Measurements from ENCODE around the gene RALA.
A peak's percentile ranks its signal among the peaks of the same experiment; 100 is the strongest.
"Not testable (repeated sequence)": the region's sequence is repeated elsewhere in the genome, so short reads cannot be mapped to it uniquely, and the experiment has no call there.

RALA gene

DNA sequence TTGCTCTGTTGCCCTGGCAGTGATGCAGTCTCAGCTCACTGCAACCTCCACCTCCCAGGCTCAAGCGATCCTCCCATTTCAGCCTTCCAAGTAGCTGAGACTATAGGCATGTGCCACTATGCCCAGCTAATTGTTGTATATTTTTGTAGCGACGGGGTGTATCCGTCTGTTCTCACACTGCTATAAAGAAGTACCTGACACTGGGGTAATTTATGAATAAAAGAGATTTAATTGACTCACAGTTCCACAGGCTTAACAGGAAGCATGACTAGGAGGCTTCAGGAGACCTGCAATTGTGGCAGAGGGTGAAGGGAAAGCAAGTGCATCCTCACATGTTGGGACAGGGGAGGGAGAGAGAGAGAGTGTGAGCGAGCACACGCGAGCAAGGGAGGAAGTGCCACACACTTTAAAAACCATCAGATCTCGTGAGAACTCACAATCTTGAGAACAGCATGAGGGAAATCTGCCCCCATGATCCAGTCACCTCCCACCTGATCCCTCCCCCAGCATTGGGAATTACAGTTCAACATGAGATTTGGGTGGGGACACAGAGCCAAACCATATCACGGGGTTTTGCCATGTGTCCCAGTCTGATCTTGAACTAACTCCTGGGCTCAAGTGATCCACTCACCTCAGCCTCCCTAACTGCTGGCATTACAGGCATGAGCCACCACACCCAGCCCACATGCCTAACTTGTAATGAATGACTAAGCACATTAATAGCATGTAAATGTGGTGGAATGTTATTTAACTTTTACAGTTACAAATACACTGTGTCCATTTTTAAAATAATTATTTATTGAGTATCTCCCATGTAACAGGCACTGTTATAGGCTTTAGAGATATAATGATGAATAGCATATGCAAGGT, 65.5 kb downstream of the RALA start:
- DNase-seq: no peak

DNA sequence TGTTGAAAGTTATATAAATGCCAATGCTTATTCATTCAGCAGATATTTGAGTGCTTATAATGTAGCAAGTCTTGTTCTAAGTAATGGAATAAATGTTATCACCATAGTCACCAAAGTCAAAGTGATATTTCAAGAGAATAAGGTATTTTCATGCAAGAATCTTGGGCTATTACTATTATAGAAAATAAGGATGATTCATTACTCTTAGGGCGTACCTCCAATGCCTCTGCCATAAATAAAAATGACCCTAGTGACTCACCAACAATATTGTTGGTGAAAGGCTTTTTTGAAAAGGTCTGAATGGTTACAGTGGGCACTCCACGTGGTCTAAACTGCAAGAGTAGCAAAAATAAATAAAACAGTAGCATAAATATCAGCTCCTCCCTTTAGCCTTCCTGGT, 68.4 kb downstream of the RALA start:
- no peak for DNase-seq

DNA sequence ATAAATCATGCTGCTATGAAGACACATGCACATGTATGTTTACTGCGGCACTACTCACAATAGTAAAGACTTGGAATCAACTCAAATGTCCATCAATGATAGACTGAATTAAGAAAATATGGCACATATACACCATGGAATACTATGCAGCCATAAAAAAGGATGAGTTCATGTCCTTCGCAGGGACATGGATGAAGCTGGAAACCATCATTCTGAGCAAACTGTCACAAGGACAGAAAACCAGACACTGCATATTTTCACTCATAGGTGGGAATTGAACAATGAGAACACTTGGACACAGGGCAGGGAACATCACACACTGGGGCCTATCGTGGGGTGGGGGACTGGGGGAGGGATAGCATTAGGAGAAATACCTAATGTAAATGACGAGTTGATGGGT, 69.7 kb downstream of the RALA start:
- DNase-seq: not testable (repeated sequence)

DNA sequence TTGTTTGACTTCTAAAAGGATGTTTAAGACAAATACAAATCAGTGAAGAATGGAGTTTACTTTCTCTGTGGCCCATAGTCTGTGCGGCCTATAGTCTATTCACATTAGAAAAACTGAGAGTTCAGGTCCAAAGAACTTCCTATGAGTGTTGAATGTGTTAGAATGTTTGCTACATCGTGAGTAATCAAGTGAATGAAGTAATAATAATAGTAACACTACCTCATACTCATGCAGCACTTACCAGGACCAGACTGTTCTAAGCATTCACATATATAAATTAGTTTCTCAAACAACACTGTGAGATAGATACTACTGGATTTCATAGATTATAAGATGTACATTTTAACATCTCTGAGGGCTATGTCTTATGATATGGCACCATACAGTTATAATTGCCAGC, 70.4 kb downstream of the RALA start:
- no peak for DNase-seq

DNA sequence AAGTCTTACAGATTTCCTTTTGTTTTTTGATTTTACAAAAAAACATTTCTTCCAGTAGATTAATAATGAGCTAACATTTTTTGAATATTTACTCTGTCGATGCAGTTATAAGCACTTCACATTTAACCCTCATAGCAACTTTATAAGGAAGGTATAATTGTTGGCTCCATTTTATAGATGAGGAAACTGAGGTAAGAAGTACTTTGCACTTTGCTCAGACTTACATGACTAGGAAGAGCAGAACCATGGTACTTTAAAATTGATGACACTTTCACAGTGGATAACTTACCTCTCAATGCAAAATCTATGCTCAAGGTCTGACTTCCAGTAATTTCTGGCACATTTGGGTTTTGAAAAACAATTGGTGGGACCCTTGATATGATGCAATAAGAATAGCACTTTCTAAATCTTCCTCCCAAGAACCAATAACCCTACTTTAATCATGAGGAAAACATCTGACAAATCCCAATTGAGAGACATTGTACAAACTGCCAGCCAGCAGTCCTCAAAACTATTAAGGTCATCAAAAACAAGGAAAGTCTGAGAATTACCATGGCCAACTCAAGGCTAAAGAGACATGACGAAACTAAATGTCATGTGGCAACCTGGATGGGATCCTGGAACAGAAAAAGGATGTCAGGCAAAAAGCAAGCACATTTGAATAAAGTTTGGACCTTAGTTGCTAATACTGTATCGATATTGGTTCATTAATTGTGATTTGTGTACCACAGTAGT, 72.6 kb downstream of the RALA start:
- DNase-seq: no peak

DNA sequence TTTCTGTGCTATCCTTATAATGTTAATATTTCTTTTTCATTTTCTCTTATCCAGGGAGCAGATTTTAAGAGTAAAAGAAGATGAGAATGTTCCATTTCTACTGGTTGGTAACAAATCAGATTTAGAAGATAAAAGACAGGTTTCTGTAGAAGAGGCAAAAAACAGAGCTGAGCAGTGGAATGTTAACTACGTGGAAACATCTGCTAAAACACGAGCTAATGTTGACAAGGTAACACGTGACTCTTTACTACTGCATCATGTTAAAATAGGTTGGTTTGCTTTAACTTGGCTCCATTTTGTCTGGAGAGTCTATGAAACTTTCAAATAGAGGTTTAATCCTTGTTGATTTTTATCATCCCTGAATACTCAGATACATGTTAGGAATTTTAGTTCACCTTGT, 73.3 kb downstream of the RALA start:
- DNase-seq: no peak

DNA sequence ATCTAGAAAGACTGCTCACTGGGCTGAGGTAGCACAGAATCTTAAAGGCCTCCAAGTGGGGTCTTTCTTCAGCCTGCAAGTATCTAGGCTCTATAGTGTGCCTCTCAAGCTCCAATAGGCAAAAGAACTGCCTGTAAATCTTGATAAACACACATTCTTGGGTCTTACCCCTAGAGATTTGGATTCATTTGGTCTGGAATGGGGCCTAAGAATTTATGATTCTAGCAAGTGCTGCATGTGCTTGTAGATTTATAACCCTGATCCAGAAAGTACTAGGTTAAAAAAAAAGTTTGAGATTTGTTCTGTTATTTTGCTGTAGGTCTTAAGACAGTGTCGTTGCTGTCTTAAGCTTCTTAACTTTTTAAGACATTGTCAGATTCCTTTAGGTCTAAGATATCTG, 74.1 kb downstream of the RALA start:
- DNase-seq: no peak

DNA sequence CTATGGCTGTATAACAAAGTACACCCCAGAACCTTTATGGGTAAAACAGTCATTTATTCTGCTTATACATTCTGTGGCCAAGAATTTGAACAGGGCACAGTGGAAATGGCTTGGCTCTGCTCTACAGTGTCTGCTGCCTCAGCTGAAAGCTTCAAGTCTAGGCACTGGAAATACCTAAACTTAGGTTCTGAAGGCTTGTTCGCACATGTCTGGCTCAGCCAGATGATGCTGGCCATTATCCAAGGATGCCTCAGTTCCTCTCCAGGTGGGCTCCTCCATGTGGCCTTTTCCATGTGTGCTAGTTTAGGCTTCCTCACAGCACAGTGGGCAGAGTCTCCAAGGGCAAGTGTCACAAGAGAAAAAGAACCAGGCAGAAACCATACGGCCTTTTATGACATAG, 76.8 kb downstream of the RALA start:
- DNase-seq: no peak

DNA sequence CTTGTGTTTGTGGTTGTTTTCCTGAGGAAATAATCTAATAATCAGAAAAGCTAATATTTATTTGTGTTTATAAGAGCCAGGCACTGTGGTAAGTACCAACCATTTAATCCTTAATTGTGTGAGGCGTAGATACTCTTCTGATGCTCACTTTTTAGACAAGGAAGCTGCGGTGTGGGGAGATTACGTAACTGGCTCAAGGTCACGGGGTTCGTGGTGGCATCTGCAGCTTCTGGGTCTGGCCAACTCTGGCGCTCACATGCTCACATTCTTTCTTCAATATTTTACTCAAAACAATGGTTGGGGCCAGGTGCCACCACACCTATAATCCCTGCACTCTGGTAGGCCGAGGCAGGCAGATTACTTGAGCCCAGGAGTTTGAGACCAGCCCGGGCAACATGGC, 77.6 kb downstream of the RALA start:
- DNase-seq: no peak

DNA sequence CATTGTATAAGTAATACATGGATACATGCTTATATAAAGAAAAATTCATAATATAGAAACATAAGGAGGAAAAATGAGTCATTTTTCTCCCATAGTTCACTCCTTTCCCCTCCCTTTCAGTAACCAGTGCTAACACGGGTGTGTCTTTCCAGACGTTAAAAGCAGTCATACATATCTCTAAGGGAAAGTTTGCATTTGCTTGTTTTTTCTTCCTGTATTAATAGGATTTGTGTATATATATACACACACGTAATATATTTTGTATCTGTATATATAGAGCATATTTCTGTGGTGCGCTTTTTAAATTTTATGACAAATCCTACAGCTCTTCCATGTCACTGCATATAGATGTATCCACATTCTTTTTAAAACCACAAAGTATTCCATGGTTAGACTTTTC, 78.8 kb downstream of the RALA start:
- DNase-seq: no peak

DNA sequence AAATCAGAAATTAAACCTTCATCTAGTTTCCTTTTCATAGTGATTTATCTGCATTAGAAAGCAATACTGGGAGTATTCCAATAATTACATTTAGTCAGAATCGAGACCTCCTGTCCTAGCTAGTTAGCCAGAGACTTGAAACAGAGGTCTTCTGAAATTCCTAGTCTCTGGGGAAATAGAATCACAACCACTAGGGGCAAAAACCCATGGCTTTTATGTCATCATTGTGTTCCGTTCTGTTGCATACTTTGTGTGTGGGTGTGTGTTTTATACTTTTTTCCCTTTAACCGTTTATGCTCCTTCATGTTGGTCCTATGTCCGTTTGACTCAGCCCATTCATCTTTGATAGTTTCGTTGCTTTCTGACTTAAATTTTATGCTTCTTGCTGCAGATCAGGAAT, 79.8 kb downstream of the RALA start:
- DNase-seq: no peak

DNA sequence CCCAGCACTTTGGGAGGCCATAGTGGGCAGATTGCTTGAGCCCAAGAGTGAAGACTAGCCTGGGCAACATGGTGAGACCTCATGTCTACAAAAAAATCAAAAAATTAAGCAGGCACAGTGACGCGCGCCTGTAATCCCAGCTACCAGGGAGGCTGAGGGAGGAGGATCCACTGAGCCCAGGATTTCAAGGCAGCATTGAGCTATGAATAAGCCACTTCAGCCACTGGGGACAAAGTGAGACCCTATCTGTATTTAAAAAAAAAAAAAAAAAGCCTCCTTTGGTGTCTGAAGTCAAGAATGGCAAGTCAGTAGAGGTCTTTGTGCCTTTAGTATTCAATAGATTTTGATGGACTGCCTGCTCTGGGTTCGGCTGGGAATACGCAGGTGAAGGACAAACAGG, 85.7 kb downstream of the RALA start:
- no peak for DNase-seq

DNA sequence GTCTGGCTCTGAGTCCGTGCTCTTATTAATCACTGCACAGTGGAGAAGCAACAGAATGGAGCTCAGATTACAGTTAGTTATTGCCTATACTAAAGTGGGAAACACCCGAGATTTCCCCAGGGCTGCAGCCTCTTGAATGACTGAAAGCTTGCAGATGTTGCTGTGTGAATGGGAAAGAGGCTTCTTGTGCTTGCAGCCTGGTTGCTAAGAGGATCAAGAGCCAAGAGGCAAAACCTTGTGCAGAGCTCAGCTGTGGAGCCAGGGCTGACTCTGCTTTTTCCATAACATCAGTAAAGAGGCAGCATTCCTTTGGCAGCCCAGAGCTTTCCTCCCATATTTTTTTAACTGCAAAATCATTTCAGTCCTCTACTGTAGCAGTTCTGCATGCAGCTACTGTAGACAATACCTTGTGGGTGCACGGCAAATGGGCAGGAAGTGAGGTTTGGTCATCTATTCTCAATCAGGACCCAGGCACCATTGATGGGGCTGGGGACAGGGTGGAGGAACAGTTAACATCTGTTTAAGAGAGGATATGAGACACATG, 86.5 kb downstream of the RALA start:
- DNase-seq: no peak

DNA sequence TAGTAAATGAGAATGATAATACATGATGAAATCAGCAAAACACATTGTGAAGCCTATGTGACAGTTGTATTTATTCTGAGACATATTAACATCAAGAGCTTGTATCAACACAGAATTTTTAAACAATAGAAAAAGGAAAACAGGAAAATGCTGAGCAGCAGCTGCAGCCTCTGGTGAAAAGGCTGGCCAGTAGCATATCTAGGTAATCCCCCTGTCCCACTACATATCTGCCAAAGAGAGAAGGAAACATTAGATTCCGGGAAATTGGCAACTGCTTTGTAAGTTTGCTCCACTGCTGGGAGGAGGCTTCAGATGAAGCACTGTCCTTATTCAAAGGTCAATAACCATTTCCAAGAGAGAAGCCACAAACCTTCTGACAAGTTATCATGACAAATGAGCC, 89.4 kb downstream of the RALA start:
- DNase-seq: no peak

DNA sequence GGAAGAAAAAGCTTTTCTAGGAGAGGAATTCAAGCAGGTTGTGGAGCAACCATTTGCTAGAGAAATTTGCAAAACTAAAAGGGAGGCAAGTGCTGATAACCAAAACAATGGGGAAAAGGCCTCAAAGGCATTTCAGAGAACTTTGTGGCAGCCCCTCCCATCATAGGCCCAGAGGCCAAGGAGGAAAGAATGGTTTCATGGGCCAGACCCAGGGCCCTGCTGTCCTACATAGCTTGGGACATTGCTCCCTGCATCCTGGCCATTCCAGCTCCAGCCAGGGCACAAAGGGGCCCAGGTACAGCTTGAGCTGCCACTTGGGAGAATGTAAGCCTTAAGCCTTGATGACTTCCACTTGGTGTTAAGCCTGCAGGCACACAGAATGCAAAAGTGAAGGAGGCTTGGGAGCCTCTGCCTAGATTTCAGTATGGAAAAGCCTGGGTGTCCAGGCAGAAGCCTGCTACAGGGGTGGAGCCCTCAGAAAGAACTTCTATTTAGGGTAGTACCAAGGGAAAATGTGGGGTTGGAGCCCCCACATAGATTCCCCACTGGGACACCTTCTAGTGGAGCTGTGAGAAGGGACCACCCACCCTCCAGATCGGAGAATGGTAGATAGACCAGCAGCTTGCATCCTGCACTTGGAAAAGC, 91.2 kb downstream of the RALA start:
- no peak for DNase-seq

DNA sequence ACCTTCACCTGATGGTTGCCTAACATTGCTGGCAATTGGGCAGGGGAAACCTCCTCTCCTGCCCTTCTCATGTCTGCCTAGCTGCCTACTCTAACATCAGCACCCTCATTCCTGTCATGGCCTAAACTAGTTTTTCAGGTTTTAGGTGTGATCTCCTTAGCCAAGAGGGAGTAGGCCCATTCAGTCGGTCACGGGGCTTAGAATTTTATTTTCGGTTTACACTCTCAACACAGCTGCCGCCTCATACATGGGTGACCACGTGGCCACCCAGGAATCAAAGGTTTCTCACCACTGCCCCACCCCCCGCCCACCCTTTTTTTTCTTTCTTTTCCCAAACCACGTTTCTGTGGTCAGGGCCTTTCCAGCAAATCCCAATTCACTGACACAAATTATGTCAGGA, 97.2 kb downstream of the RALA start:
- DNase-seq: no peak

DNA sequence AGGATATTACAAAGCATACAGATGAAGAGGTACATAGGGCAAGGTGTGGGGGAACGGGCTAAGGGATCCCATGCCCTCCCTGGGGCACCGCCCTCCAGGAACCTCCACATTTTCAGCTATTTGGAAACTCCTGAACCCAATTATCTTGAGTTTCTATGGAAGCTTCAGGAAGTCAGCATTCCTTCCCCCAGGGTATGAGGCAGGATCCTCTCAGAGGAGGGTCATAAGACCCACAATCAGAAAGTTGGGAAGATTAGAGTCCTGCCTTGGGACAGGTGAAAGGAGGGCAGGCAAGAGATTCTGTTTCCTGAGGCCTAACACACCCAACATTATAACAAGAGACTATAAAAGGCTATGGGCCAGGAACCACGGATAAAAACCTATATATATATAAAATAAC, 98.0 kb downstream of the RALA start:
- DNase-seq: no peak

DNA sequence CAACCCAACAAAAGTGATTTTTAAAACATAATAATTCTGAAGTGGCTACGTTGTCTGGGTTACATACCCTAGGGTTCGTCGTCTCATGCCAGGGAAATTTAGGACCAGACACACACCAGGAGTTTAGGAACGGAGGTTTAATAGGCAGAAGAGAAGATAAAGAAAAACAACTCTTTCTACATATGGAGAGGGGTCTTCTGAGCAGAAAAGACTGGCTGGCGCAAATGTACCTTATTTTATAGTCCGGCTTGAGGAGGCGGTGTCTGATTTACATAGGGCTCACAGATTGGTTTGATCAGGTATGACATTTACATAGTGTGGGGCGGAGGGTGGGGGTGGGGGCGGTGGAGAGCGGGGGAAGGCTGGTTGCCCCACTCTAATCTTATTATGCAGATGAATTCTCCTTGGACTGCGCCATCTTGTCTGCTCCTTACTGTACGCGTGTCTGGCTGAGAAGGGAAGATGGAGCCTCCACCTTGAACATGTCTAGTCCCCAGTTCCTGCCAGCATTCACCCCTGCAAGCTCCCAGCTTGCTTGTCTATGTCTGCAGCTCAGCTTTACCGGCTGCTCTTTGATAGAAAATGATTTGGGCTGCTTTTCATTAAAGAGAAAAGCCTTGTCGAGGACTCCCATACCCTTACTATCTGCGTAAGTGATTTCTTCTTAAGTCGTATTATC, 98.7 kb downstream of the RALA start:
- no peak for DNase-seq

DNA sequence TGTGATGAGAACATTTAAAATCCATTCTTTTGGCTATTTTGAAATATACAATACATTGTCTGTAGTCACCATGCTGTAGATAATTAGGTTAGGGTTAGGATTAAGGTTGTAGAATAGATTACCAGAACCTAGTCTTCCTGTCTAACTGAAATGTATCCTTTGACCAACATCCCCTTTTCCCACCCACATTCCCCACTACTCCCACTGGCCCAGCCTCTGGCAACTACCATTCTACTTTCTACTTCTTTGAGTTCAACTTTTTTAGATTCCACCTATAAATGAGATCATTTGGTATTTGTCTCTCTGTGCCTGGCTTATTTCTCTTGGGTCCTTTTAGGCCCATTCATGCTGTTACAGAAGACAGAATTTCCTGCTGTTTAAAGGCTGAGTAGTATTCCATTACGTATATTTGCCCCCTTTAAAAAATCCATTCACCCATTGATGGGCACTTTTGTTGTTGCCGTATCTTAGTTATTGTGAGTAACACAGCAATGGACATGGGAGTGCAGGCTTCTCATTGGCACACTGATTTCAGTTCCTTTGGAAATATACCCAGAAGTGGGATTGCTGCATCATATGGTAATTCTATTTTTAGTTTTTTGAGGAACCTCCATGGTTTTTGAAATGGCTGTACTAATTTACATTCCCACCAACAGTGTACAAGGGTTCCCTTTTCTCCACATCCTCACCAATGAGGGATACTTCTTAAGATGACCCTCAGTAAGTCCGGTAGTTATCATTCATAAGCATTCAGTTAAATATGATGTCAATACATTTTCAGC, 104.0 kb downstream of the RALA start:
- DNase-seq: no peak

DNA sequence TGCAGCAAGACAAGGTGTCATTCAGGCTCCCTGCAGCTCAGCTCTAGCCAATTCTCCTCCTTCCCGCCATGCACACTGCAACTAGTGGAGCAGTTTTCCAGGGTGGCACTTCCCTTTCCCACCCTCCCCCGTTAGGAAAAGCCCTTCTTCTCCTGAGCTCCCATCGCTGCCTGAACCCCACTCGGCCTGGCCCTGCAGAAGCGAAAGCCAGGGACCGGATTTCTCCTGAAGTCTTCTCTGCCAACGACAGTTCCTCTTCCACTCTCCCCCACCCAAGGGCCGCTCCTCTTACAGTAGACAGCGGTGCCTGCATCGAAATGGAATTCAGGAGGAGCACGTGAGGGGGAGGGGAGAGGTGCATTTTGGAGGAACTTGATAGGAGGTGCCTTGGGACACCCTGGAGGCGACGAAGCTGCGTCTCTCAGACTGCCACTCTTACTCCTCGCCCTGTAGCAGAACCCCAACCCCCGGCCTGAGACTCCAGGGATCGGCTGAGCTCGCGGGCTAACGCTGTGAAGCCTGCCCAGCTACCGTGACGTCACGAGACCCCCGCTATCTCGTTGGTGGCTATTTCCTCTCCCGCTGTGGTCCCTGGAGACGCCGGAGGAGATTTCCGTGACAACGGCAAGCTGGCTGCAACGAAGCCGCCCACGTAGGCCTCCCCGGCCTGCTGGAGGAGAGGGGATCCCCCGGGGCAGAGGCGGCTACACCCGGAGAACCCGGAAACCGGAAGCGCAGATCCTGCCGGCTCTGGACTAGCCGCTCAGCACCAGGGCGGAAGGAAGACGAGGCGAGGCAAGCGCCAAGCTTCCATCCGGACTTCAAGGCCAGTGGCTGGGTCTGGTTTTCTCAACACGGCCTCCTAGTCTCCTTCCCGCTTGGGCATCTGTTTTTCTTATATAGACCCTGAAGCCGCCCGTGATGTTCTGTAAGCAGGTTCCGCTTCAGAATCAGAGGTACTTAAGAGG, 109.7 kb downstream of the RALA start:
- DNase-seq: peak; percentile 89

Measured in kidney glomerular epithelial cell (primary cell).